Fibroblast of skin of left biceps (primary cell): ENCODE results near the gene DLEC1.

Experiments
- DNase-seq, 2 experiments: peaks; one replicate each; pipeline ENCODE4 v3.0.0-alpha.2; 2013; ENCODE audit warnings: low read depth in 2 of 2

Gene DLEC1

DNA sequence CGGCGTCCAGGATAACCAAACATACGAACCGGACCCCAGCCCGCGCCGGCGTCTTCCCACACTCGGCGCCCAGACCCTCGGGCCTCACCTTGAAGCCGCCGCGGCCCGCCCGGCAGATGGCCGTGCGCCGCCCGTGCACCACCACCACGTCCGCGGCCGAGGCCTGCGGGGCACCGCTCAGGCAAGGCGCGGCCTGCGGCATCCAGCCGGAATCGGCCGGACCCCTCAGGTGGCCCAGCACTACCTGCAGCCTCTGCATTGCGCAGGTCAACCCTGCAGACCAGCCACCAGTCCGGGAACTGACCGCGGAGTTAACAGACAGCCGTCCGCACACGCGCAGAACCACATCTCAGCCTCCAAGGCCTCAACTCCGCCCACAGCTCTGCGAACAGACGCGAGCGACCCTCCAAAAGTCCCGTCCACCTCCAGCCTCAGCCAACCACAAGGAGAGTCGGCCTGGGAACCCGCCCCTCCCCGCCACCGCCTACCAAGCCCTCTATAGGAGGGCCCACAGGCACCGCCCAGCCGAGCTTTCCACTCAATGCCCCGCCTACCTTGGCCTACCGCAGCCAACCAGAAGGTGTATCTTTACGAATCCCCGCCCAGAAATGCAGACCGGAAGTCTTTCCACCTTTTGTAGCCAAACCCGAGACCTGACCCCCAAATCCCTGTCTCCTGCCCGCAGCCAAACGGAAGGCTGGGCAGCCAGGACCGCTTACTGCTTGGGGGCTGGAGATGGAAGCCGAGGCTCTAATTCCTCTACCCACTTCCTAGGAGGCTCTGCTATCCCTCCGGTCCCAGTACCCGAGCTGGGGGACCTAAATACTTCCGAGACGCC is 98.0 kb downstream of the DLEC1 start, which contains the start of gene ACAA1:
TSS of gene ACAA1 (minus strand) at position 351 of the 838 bp plus-strand sequence. CDS start at position 259, 92 bp downstream.
- DNase-seq, result peak; percentile 94 to 95

DNA sequence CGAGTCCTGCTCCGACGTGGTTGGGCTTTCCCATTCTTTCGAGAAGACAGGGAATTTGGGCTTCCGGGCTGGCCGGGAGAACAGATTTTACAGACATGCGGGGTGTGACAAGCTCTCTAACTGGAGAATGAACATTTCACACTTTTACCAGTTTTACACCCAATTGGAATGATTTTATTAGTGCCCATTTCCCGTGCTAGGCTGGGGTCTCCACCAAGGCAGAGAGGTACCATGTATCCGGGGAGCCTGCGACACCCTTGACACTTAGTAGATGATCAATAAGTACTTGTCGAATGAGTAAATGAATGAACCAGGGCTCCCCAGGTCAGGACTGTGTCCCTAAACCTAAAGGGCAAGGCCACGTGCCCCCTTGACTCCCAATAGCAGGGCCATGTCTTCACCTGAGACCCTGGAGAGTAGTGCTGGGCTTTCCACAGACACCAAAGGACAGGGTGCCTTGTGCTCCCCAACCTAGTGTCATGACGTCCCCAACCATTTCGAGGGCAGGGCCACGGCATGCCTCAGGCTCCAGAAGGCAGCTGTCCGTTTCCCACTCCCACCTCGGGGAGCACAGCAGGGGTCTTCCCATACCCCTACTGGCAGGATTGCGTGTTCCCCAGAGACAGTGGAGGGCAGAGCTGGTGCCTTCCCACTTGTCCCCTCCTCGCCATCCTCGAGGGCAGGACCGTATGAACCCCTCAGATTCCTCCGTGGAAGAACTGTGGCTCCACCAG is 98.8 kb downstream of the DLEC1 start:
- peak in 1 of 2 experiments; percentile 58 for DNase-seq

DNA sequence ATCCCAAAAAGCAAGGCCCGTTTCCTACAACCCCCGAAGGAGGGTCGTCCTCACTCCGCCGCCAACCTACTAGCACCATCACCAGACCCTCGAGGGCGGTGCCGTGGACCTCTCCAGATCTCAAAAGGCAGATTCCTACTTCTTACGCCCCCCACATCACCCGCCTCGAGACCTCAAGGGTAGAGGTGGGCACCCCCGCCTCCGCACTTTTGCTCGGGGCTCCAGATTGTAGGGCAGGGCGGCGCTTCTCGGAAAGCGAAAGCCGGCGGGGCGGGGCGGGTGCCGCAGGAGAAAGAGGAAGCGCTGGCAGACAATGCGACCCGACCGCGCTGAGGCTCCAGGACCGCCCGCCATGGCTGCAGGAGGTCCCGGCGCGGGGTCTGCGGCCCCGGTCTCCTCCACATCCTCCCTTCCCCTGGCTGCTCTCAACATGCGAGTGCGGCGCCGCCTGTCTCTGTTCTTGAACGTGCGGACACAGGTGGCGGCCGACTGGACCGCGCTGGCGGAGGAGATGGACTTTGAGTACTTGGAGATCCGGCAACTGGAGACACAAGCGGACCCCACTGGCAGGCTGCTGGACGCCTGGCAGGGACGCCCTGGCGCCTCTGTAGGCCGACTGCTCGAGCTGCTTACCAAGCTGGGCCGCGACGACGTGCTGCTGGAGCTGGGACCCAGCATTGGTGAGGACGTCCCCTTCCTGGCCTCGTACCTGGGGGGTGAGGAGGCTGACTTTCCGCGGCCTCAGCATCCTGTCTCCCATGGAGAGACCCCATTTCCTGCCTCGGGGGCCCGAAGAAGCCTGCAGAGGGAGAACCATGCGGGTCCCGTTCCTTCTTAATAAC is 99.6 kb downstream of the DLEC1 start, which contains the start of gene MYD88:
TSS of gene MYD88 (plus strand) at position 313 of the 842 bp plus-strand sequence. CDS start at position 353, 40 bp downstream.
- DNase-seq, result peak in 1 of 2 experiments; percentile 17

DNA sequence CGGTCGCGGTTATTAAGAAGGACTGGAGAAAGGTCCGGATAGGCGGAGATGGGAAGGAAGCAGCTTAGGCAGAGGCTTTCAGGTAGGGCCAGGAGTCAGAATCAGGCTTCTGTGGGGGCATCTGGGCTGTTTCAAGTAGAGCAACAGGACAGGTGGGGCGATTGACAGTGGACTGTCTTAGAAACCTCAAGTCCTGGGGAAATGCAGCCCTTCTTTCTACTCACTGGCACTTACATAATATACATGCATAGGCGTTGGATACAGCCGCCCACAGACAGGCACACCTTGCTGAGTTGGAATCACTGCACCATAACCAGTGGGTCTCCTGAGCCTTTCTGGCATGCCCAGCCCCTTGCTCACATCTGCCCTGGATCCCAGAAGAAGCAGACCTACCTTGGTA is 100.2 kb downstream of the DLEC1 start:
- no peak for DNase-seq

DNA sequence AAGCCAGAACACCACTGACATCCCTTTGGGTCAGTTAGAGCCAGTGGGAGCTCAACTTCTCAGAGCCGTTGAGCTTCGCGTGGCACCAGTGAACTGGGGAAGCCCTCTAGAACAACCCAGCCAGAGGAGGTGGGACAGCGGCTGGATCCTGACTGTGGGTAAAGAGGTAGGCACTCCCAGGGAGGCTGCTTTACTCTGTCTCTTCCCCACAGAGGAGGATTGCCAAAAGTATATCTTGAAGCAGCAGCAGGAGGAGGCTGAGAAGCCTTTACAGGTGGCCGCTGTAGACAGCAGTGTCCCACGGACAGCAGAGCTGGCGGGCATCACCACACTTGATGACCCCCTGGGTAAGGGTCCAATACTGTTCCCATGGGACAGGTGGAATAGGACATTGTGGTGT is 100.6 kb downstream of the DLEC1 start:
- no peak for DNase-seq

DNA sequence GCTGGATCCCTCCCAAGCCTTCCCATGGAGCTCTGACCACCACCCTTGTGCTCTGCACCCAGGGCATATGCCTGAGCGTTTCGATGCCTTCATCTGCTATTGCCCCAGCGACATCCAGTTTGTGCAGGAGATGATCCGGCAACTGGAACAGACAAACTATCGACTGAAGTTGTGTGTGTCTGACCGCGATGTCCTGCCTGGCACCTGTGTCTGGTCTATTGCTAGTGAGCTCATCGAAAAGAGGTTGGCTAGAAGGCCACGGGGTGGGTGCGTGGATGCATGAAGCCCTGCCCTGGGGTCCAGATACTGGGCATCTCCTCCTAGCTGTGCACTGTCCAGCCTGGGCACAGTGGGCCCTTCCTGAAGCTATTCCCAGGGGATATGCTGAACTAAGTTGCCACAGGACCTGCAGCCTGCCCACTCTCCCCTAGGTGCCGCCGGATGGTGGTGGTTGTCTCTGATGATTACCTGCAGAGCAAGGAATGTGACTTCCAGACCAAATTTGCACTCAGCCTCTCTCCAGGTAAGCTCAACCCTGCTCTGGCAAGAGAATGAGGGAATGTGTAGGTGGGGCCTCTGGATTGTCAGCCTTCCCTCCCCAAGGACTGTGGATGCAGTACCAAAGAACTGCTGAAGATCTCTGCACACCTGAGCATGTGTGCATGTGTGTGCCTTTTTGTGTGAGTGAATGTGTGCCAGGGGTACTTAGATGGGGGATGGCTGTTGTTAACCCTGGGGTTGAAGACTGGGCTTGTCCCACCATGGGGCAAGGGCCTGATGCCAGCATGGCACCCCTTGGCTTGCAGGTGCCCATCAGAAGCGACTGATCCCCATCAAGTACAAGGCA is 101.5 kb downstream of the DLEC1 start:
- no peak for DNase-seq

DNA sequence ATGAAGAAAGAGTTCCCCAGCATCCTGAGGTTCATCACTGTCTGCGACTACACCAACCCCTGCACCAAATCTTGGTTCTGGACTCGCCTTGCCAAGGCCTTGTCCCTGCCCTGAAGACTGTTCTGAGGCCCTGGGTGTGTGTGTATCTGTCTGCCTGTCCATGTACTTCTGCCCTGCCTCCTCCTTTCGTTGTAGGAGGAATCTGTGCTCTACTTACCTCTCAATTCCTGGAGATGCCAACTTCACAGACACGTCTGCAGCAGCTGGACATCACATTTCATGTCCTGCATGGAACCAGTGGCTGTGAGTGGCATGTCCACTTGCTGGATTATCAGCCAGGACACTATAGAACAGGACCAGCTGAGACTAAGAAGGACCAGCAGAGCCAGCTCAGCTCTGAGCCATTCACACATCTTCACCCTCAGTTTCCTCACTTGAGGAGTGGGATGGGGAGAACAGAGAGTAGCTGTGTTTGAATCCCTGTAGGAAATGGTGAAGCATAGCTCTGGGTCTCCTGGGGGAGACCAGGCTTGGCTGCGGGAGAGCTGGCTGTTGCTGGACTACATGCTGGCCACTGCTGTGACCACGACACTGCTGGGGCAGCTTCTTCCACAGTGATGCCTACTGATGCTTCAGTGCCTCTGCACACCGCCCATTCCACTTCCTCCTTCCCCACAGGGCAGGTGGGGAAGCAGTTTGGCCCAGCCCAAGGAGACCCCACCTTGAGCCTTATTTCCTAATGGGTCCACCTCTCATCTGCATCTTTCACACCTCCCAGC is 102.4 kb downstream of the DLEC1 start:
- no peak for DNase-seq

DNA sequence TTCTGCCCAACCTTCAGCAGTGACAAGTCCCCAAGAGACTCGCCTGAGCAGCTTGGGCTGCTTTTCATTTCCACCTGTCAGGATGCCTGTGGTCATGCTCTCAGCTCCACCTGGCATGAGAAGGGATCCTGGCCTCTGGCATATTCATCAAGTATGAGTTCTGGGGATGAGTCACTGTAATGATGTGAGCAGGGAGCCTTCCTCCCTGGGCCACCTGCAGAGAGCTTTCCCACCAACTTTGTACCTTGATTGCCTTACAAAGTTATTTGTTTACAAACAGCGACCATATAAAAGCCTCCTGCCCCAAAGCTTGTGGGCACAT is 102.9 kb downstream of the DLEC1 start:
- no peak for DNase-seq

DNA sequence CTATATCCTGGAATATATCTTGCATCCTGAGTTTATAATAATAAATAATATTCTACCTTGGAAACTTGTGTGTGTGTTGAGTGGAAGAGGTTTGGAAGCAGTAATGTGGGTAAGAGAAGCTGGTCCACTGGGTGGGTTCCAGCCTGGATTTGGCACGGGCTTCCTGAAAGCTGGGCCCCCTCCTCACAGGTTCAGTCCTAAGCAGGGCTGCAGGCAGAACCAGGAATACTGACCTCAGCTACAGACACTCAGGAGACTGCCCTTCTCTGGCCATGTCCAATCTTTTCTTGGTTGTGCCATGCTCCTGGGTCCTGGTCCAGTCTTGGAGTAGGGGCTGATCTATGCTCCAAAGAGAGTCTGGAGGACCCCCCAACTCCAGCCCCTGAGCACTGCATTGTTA is 104.0 kb downstream of the DLEC1 start:
- DNase-seq, result no peak

DNA sequence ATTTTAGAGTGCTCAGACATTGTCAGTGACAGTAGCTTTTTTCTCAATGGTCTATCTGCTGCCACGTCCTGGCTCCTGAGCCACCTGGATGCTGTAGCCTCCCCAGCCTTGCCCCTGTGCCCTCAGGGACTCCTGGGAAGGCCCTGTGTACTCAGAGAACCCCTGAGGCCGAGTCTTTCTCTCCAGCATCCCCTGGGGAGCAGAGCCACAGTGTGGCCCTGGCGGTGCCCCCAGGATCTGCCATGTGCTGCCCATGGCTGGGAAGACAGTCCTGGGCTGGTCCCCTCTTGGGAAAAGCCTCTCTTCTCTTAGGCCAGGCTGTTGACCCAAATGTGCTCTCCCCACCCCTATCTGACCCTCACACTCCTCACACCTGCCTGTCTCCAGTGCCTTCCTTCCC is 104.5 kb downstream of the DLEC1 start:
- DNase-seq, result no peak

DNA sequence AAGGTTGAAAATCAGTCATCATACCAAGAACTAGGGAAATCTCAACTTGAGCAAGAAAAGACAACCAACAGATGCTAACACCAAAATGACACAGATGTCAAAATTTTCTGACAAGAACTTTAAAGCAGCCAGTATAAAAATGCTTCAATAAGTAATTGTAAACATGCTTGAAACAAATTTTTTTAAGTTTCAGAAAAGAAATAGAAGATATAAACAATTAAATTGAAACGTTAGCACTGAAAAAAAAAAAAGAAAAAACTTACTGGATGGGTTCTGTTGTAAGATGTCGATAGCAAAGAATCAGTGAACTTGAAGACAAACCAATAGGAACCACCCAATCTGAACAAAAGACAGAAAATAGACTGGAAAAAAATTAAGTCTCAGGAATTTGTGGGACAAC is 107.5 kb downstream of the DLEC1 start:
- DNase-seq, result no peak

DNA sequence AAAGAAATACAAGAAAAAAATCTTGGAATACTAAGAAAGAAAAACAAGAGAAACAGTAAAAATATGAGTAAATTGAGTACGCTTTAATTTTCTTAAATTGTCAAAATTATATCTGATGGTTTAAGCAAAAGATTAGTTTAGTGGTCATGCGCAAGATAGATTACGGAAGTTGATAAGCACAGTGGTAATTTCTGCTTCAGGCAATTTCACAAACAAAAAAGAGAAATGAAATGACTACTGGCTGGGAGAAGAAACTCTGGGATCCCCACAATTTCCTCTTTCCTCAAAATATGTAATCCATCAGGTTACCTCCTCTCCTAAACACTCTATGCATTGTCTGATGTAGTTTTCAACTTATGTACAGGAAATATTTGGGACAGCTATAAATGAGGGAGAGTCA is 108.4 kb downstream of the DLEC1 start:
- DNase-seq, result no peak

DNA sequence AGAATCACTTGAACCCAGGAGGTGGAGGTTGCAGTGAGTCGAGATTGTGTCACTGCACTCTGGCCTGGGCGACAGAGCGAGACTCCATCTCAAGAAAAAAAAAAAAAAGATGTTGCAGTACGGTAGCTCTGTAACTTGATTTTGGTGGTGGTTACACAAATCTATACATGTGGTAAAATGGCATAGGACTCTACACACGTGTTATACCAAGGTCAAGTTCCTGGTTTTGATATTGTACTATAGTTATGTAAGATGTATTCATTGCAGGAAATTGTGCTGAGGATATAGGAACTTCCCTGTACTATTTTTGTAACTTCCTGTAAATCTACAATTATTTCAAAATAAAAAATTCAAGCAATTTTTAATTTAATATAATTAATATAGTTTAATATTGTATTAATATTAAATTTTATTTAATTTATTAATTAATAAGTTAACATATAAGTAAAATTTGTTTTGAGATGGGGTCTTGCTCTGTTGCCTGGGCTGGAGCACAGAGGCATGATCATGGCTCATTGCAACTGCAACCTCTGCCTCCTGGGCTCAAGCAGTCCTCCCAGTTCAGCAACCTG is 109.4 kb downstream of the DLEC1 start:
- no peak for DNase-seq

DNA sequence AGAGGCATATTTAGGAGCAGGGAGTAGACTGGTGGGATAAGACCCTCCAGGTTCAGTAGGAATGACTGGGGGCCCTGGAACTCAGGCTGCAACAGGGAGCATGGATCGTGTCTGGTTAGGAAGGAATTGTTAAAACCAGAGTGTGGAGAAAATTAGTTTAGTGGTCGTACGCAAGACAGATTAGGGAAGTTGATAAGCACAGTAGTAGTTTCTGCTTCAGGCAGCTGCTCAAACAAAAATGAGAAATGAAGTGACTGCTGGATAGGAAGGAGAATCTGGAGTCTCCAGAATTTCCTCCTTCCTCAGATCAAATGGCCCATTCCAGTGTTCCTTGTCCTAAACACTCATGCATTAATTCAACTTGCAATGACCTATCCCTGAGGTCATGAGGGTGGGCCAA is 110.7 kb downstream of the DLEC1 start:
- DNase-seq, result no peak

DNA sequence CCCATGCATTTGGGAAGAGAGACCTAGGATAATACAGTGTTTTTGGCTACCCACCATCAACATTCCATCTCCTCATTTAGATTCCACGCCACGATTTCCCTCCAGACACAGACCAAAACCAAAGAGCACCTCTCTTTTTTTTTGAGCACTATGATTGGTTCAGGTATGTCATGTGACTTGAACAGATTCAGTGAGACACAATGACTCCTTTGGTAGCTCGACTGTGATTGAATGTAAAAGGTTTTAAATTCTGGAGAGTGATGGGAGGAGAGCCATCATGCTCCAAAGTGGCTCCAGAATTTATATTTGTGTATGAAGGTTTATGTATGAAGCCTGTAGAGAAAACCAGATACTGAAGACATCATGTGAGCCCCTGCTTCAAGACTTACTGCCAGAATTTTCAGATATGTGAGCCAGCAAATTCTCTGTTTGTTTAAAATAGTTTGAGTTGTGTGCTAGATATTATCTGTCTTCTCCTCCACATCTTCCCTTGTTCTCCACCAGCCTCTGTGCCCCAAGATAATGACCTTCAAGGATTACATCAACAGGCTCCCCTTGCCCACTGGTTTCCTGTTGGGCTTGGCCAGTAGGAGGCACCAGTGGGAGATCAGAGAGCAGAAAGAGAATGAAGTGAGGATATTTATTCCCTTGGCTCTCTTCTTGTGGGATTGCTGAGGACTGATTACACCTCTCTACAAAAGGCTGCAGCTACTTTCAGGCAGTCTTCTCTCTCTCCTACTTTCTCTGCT is 111.9 kb downstream of the DLEC1 start:
- no peak for DNase-seq

DNA sequence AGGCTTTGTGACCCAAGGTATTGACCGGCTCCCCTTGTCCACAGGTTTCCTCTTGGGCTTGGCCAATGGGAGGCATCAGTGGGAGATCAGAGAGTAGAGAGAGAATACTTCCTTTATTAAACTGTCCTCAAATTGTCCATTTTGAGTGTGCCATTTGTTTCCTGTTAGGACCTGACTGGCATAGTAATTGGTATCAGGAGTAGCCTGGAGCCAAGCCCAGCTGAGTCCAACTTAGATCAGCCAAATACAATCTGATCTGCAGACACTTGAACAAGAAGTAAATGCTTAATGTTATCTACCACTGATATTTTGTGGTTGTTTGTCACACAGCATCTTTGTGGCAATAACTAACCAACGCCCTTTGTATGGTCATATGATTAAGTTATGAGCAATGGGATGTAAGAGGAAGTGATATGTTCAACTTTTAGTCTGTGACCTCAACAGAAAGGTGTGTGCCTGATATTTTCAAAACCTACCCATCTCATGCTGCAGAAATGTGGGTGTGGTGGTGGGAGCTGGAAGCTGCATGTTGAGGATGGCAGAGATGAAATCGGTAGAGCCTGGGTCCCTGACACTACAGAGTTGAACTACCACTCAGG is 112.8 kb downstream of the DLEC1 start:
- no peak for DNase-seq

DNA sequence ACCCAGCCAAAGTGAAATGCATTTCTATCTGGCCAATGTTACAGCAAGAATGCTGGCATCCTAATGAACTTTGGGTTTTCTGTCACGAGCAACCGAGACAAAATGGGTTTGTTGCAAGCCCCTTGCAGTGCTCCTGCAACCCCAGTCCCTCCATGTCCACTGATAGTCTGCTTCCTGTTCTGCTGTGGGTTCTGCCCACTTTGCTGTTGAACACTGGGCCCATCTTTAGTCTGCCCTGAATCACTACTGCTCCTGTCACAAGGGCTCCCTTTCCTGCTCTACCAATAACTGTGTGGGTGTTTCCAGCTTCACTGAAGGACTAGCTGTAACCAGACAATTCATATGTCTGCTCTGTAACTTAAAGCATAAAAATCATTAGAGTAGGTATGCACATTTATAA is 113.6 kb downstream of the DLEC1 start:
- DNase-seq, result no peak

DNA sequence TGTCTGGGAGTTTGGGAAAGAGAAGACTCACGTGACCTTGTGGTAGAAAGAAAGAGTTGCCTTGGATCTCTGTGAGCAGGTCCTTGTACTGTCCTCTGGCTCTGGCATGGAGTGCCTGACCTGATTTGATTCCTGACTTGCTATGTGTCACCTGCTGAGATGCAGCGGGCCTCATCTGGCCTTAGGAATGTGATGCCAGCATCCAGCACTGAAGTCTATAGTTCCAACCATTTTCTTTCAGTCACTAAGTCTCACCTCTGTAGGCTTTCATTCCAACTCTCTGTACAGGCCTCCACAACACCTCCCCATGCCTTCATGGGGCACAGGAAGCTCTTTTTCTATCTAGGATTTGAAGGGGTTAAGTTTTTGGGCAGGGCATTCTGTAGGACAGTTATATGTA is 114.2 kb downstream of the DLEC1 start:
- DNase-seq, result no peak

DNA sequence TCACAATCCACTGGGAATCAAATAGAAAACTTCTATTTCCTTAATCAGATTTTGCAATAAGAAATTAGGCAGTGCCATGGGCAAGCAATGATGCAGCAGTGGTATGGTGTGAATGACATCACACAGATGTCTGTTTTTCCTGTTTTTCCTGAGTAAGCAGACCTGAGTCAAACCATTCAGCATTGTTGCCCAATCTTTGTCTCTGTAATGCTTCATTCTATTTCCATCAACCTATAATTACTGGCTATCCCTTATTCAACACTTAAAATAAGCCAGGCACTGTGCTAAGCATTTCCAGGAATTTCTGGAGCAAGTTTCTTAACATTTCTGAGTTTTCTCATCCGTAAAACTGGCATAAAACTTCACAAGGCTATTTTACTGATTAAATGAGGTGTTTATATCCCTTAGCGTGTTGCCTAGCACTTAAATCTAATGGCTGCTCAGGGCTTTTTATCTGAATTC is 115.1 kb downstream of the DLEC1 start:
- no peak for DNase-seq
